Adipose tissue (tissue), 3 donors: ENCODE data around the gene ERAL1. TPM values are rescaled to one million over a fixed set of nuclear protein-coding genes. Genes with fewer than 3 reads are reported as not detected.
A peak's percentile ranks its signal among the peaks of the same experiment; 100 is the strongest.
"Not testable (repeated sequence)": the region's sequence is repeated elsewhere in the genome, so short reads cannot be mapped to it uniquely, and the experiment has no call there.

ENCODE experiments used
- H3K27ac ChIP-seq: one replicate; pipeline ENCODE4 v1.5.1; 2013; ENCODE audit warnings: low read depth, low read length
- WGBS, 3 donors: extraction: QIAGEN DNeasy Blood & Tissue Kit; methylation state at CpG; one replicate each; pipeline ENCODE4 v1.1.7; 2013; 5-methylcytosine and 5-hydroxymethylcytosine counted together
- polyA plus RNA-seq, 3 donors: library from polyadenylated mRNA; stranded (reverse); fragments of 200-250 nt; gene quantifications; one replicate each; pipeline ENCODE4 v1.2.3, GENCODE V29; 2013
- donor health status: healthy with polysubstance abuse.
- donor health status: Bipolar disorder and iron deficiency.
- donor health status: healthy.

ERAL1 gene
- polyA plus RNA-seq, 3 donors = 22.8 to 40.5 (median 34.1) TPM

DNA sequence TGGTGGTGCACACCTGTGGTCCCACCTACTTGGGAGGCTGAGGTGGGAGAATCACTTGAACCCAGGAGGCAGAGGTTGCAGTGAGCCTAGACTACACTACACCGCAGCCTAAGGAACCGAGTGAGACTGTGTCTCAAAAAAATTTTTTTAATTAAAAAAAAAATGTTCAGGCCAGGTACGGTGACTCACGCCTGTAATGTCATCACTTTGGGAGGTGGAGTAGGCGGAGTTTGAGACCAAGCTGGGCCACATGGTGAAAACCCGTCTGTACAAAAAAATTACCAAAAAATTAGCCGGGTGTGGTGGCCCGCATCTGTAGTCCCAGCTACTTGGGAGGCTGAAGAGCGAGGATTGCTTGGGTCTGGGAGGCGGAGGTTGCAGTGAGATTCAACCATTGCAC lies 8.6 kb upstream of the ERAL1 start:
- no peak overlapping the region for H3K27ac ChIP-seq
- 90 to 95% (median 92%) methylated on average over 10 of the region's 10 CpGs for WGBS, 3 donors

DNA sequence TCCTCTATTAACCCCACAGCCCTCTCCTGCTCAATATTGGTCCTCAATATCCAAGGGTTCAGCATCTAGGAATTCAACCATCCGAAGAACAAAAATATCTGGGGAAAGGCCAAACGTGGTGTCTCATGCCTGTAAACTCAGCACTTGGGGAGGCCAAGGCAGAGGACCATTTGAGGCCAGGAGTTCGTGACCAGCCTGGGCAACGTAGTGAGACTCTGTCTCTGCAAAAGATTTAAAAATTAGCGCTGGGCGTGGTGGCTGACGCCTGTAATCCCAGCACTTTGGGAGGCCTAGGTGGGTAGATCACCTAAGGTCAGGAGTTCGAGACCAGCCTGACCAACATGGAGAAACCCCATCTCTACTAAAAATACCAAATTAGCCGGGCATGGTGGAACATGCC lies 8.1 kb upstream of the ERAL1 start:
- WGBS, 3 donors = 90 to 92% (median 92%) methylated on average over 9 of the region's 9 CpGs
- H3K27ac ChIP-seq = not testable (repeated sequence)

DNA sequence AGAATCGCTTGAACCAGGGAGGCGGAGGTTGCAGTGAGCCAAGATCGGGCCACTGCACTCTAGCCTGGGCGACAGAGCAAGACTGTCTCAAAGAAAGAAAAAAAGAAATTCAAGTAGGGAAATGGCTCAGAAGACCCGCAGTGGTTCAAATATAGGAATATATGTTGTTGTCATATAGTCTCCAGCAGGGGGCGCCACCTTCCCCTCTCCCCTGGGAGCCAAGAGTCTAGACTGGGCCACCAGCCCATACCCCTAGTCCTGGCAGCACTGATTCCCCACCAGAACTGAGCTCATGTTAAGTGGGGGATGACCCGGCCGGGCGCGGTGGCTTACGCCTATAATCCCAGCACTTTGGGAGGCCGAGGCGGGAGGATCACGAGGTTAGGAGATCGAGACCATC lies 6.1 kb upstream of the ERAL1 start:
- not testable (repeated sequence) for H3K27ac ChIP-seq
- 82 to 87% (median 84%) methylated on average over 15 of the region's 15 CpGs for WGBS, 3 donors

DNA sequence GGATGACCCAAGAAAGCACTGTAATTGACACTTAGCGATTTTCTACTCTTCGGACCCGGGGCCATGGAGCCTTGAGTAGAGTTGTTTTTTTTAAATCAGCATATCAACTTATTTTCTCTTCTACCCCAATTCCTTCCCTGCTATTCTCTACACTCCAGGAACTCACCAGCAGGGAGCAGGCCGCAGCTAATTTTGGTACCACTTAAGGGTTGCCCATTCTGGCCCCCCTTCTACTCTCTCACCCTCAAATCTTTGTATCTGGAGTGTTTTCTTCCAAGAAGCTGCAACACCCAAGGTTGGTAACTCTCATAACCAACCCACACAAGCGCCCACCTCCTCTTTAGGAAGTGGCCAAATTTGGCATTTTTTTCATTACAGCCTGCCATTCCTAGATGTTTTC lies 5.5 kb upstream of the ERAL1 start:
- no peak overlapping the region for H3K27ac ChIP-seq
- WGBS, 3 donors = 61 to 78% (median 64%) methylated on average over 5 of the region's 5 CpGs

DNA sequence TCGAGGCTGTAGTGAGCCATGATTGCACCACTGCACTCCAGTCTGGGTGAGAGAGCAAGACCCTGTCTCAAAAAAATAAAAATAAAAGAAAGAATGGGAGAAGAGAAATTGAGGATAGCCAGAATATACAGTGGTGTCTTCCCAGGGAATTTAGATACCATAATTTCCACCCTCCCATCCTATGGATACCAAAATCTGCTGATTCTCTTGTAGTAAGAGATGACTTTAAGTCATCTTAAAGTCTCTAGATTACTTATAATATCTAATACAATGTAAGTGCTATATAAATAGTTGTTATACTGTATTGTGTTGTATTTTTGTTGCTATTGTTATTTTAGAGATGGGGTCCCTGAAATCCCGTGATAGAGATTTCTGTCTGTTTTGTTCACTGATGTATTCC lies 1.5 kb upstream of the ERAL1 start:
- 92 to 94% (median 93%) methylated on average over 2 of the region's 2 CpGs for WGBS, 3 donors
- no peak overlapping the region for H3K27ac ChIP-seq

DNA sequence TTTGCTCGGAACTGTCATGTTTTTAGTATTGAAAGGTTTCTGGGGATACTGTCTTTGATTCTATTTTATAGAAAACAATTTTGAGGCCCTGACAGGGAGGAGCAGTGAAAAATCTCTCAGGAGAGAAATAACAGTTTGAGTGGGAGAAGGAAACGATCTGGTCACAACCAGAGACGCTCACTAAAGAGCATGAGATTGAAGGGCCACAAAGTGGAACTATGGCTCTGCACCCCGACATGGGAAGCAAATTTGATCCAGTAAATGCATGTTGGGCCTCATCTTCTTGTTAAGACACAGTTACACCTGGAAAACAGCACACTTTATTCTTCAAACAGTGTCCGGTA lies 492 bp downstream of the ERAL1 start:
- 14 to 17% (median 14%) methylated on average over 5 of the region's 5 CpGs for WGBS, 3 donors
- H3K27ac ChIP-seq = peak overlapping the region; percentile 2

DNA sequence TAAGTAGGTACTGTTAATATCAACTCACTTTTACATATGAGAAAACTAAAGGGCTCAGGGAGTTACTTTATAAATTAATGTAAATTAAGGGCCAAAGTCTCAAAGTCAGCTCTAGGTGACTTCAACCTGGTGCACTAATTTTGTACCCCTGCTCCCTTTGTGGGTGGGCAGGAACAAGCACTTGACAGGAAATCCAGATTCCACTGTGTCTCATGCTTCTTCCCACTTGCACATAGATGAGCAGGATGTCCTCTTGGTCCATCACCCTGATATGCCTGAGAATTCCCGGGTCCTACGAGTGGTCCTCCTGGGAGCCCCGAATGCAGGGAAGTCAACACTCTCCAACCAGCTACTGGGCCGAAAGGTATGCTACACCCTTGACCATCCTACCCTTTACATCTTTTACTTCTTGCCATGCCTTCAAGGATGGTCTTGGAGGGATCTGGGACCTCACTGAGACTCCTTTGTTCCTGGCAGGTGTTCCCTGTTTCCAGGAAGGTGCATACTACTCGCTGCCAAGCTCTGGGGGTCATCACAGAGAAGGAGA lies 1.3 kb downstream of the ERAL1 start:
- 88 to 93% (median 89%) methylated on average over 5 of the region's 5 CpGs for WGBS, 3 donors

DNA sequence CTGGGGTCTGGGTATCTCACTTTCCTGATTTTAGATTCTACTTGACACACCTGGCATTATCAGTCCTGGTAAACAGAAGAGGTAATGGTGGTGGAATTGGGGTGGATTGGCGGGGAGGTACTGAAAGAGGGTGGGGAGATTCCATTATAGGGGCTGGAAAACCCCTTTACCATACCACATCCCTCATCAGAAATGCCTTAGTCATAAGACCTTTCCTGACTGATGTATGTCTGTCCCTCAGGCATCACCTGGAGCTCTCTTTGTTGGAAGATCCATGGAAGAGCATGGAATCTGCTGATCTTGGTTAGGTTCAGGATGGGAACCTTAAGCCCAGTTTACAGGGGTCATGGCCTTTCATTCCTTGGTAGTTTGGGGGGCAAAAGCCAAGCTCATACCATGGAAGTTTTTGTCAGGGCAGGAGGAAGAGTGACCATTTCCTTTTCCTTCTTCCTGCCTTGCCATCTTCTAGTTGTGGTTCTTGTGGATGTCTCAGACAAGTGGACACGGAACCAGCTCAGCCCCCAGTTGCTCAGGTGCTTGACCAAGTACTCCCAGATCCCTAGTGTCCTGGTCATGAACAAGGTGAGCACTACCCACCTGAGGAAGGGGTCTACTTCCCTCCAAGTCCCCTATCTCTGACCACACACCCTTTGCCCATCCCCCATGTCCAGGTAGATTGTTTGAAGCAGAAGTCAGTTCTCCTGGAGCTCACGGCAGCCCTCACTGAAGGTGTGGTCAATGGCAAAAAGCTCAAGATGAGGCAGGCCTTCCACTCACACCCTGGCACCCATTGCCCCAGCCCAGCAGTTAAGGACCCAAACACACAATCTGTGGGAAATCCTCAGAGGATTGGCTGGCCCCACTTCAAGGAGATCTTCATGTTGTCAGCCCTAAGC lies 3.3 kb downstream of the ERAL1 start:
- 90 to 91% (median 91%) methylated on average over 3 of the region's 3 CpGs for WGBS, 3 donors
- H3K27ac ChIP-seq = no peak overlapping the region

More for the DNA sequence above, 1.3 kb downstream of the ERAL1 start:
- no peak overlapping the region for H3K27ac ChIP-seq

DNA sequence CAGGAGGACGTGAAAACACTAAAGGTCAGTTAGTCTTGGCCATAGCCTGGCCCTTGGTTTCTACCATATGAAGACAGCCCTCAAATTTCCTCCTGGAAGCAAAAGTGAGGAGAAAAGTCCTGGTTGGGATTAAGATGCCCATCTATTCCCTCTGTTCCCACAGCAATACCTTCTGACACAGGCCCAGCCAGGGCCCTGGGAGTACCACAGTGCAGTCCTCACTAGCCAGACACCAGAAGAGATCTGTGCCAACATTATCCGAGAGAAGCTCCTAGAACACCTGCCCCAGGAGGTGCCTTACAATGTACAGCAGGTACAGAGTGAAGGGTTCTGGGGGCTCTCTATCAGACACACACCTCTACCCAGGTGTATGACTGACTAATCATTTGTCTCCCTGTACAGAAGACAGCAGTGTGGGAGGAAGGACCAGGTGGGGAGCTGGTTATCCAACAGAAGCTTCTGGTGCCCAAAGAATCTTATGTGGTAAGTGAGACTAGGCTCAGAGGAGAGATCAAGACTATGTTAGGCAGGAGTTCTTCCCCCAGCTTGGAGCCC lies 4.1 kb downstream of the ERAL1 start:
- WGBS, 3 donors = 49 to 58% (median 50%) methylated on average over 2 of the region's 2 CpGs
- H3K27ac ChIP-seq = no peak overlapping the region

DNA sequence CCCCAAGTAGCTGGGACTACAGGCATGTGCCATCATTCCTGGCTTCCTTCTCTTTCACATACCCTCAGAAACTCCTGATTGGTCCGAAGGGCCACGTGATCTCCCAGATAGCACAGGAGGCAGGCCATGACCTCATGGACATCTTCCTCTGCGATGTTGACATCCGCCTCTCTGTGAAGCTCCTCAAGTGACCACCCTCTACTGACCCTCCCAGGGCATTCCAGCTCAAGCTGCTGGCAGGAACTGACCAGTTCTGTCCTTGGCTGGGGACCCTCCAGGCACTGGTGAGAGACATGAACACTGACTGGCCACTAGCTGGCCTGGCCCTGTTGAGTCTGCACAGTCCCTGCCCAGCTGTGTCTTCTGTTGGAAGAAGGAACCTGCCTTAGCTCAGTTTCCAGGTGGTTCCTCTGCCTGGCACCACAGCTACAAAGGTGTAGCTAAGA lies 5.6 kb downstream of the ERAL1 start:
- WGBS, 3 donors = 83 to 94% (median 88%) methylated on average over 4 of the region's 4 CpGs
- H3K27ac ChIP-seq = no peak overlapping the region

DNA sequence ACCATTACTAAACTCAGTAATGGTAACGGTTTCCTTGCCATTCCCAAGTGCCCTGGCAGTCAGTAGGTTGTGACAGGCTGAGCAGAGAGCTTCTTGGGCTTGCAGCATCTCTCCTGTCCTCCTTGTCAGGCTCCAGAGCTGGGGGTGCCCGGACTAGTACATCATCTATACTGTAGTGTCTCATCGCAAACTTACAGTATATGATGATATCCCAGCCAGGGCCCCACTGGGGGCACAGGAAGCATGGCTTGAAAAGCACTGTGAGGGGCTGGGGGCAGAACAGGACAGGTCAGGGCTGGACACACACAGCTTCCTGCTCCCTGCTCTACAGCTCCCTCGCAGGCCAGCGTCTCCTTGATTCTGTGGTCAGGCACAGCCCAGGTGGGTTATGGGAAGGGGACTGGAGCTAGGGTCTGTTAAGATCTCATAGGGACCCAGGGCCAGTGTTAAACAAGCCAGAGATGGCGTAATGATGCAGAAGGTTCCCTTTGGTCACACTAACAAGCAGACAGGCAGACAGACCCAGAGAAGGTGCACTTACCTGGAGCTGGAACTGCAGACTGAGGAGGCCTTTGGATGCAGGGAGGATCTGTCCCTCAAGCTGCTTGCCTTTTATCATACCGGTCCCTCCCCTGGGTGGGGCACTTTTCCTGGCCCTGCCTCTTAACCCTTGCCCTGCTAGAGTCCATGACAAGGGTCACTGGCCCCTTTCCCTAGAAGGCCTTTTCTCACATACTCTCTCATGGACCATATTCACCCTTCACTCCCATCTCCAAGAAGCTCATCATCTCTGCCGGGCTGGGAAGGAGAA lies 6.8 kb downstream of the ERAL1 start:
- no peak overlapping the region for H3K27ac ChIP-seq
- WGBS, 3 donors = 65 to 73% (median 68%) methylated on average over 8 of the region's 8 CpGs

DNA sequence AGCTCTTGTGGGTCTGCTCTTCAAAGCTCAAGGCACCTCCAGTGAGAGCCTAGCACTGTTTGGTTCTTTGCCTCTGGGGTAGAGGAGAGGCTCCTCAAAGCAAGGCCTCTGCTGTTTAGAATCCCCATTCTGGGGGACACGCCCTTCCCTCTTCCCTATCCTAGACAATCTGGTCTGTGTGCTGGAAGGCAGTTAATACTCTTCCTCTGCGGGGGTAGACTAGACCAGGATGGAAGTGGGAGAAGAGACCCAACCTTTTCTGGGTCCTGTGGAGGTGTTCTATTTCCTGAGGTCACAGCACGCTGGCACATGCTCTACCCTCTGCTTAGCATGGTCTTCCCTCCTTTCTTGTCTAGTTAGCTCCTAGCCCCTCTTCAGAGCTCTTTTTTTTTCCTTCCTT lies 7.7 kb downstream of the ERAL1 start:
- H3K27ac ChIP-seq = no peak overlapping the region
- 89 to 96% (median 90%) methylated on average over 3 of the region's 3 CpGs for WGBS, 3 donors

DNA sequence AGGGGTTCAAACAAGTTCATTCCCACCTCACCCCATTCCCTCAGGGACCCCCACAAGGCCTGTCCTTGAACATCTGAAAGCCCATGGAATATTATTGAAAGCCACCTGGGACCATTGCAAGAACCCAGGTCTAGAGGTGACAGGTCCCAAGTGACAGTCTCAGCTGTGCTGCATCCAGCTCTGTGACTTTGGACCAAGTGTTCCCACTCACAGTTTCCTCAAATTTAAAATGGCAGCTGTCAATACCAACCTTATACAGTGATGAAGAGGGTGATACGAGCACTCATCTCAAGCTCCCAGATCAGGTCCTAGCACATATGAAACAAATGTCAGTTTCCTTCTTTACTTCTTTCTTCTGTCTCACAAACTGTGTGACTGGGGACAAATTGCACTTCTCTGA lies 9.1 kb downstream of the ERAL1 start:
- WGBS, 3 donors = 89 to 97% (median 93%) methylated on average over 1 of the region's 1 CpG

DNA sequence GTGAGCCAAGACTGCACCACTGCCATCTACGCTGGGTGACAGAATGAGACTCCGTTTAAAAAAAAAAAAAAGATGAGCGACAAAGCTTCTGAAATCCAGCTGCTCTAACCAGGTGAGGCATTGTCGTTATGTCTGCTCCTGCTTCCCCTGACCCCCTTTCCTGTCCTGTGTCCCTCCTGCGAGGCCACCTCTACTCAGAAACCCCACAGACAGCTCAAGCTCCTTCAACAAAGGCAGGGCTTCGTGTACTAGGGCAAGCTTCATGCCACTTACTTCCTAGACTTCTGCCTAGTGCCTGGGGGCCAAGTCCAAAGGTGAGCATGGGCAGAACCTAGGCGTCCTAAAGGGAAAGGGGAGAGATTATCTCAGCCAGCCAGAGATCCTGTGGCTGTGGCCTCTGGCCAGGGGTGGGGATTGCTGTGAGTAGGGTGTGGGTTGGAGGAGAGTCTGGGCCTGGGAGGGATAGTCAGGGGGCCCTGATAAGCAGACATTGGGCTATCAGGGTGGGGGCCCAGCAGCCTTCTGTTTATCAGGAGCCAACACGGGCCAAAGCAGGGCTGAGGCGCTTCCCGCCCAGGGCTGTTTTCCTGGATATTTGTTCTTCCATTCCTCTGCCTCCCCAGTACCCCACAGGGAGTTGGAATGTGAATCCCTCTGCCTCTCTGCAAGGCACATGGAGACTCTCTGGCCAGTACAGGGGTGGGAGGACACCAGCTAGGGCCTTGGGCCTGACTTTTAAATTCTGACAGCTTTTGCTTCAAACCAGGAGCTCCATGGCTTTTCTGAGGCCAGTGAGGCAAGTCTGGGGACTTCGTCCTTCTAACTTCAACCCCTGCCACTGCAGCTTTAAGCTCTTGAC lies 10.4 kb downstream of the ERAL1 start:
- 74 to 83% (median 75%) methylated on average over 11 of the region's 11 CpGs for WGBS, 3 donors
- no peak overlapping the region for H3K27ac ChIP-seq

More for the DNA sequence above, 9.1 kb downstream of the ERAL1 start:
- no peak overlapping the region for H3K27ac ChIP-seq

DNA sequence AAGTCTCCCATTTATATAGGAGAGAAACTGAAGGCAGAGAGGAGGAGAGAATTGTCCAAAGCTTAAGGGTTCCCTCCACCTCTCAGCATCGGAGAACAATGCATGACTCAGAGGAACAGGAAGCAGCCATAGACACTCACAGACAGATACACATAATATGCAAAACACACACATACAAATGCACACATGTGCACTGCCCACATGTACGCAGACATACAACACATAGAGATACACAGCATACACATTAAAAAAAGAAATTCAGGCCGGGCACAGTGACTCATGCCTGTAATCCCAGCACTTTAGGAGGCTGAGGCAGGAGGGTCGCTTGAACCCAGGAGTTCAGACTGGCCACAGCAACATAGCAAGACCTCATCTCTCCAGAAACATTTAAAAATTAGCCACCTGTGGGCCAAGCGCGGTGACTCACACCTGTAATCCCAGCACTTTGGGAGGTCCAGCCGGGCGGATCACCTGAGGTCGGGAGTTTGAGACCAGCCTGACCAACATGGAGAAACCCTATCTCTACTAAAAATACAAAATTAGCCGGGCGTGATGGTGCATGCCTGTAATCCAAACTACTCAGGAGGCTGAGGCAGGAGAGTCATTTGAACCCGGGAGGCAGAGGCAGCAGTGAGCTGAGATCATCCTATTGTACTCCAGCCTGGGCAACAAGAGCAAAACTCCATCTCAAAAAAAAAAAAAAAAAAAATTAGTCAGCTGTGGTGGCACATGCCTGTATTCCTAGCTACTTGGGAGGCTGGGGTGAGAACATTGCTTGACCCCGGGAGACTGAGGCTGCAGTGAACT lies 11.3 kb downstream of the ERAL1 start:
- H3K27ac ChIP-seq = no peak overlapping the region
- WGBS, 3 donors = 85 to 89% (median 88%) methylated on average over 13 of the region's 13 CpGs

DNA sequence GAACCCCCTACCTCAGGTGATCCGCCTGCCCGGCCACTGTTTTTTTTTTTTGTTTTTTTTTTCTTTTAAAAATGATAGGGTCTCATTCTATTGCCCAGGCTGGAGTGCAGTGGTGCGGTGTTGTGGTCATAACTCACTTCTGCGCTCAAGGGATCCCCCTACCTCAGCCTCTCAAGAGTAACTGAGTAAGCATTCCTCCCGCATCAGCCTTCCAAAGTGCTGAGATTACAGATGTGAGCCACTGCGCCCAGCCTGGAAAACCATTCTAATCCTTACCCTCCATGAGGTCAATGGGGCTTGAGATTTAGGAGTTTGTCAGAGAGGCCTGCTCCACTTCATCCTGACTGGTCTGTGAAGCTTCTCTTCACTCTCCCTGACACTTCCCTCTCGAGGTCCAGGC lies 12.5 kb downstream of the ERAL1 start:
- WGBS, 3 donors = 86 to 89% (median 86%) methylated on average over 7 of the region's 7 CpGs
- H3K27ac ChIP-seq = no peak overlapping the region

DNA sequence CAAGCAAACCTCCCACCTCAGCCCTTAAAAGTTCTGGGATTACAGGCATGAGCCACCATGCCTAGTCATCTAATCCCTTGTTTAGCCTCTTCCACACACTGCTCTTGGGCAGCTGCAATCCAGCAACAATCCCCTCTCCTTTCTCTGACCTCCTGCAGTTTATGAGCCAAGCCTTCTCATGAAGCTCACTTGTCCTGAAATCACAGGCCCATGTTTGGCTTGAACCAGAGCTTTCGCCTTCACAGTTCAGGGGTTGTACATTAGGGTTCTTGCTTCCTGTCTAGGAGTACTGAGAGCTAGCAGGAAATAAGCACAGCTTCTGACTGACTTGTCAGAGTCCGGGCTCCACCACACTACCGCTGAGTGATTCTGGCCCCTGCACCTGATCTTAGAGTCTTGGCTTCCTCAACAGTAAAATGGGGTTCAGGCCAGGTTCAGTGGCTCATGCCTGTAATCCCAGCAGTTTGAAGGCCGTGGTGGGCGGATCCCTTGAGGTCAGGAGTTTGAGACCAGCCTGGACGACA lies 16.3 kb downstream of the ERAL1 start:
- 72 to 86% (median 72%) methylated on average over 6 of the region's 6 CpGs for WGBS, 3 donors
- H3K27ac ChIP-seq = no peak overlapping the region
